Stimulated activated CD4-positive, alpha-beta T cell treated with anti-CD3 and anti-CD28 coated beads, Interleukin-15, amount 100 ng/mL, for 1 hour (primary cell): ENCODE measurements around the gene GJD3.

Source experiments
- DNase-seq, 2 donors: peaks; one replicate each; pipeline ENCODE4 v3.0.0-alpha.2; 2020; ENCODE audit warnings: low read depth in 1 of 2, low spot score in 1 of 2

The GJD3 gene

DNA sequence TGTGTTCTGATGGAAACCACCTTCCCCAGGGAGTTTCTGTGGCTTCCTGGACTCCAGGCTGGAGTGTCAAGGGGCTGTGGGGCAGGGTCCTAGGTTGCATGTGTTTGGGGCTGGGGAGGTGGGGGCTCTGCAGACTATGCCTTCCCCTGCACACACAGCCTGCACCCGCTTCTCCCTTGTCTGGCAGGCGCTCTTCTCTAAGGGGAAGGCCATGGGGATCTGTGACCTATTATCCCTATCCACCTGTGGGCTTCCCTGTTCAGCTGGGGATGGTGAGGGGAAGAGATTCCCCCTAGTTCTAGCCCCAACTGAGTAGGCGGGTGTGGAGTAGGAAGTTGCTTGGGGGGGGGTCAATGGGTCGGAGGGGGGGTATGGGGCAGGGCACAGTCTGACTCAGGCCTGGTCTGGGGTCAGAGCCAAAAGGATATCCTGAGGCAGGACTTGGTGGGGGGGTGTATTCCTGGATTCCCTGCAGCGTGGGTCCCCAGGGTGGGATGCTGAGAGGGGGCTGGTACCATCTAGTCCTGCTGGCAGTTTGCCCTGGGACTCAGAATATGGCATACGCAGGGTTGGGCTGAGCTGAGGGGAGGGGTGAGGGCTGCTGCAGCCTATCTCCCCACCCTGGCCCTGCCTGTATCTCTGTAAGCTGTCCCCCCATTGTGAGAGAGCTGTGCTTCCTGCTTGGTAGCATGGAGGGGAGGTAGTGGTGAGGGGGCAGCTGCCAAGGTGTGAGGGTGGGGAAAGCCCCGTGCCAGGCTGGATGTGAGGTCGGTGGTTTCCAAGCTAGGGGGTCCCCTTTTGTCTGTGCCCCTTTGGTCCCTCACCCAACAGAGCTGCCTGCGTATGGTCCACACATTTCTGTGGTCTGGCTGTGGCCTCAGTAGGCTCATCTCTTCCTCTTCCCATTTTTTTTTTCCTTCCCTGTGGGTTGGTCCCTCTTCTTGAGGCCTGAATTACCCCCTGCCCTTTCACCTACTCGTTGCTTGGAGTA, 40.9 kb downstream of the GJD3 start:
- DNase-seq, result peak in 1 of 2 donors; percentile 50

DNA sequence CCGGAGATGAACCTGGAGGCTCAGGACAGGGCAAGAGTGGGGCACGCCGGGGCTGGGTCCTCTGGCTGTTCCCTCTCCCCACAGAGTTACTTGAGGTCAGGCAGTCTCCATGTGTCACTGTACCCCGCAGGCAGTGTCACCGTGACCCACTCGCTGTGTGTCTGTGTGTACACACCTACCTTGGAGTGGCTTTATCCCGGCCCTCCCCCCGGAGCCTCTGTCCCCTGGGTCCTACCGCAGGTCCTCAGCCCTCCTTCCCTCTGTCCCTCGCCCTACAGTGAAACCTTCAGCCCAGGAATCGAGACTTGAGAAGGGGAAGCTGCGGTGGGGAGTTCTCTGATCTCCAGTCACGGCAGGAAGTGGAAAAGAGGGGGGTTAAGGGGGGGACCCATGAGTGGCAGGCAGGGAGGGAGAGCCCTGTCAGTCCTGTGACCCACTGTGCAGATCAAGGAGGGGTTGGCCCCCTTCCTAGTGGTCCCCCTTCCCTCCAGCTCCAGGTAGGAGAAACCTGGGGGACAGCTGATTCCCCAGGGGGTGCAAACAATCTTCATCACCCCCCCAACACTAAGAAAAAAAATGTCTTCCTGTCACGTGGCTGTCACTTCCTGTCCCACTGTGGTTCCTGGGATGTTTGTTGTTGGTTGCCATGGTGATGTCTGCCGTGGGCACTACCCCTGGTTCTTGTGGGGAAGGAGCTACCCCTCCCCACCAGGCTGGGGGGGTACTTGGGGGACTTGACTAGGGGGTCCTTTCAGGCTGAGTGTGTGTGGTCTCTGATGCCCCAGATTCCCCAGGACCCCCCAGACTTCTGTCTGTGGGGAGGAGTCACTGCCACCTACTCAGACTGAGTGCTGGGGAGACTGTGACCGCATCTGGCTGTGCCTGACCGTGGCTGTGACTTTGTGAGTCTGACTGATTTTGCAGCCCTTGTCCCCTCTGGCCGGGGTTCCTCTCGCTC, 41.9 kb downstream of the GJD3 start:
- peak; percentile 49 to 80 for DNase-seq

- no peak for DNase-seq
Observed at GRCh38 chr17:40321961-40322357, 42.6 kb downstream of the GJD3 start.

DNA sequence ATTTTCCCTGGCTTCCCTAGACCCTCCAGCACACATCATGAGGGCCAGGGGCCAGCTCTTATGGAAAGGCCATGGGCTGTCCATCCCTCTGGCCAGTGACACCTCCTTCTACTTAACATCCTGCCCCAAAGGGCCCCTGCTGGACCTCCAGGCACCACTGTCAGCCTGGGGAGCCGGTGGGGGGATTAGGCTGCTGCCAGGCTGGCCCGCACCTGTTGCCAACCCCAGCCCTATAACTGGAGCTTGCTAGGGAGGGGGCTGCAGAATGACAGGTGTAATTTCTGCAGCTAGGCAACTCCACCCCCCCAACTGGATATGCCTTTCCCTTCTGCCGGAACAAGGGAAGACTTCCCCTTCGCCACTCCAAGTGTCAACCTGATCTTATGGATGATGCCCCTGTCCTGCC, 43.0 kb downstream of the GJD3 start:
- no peak for DNase-seq

- peak in 1 of 2 donors; percentile 57 for DNase-seq
Observed at GRCh38 chr17:40320756-40321523, 43.6 kb downstream of the GJD3 start.

DNA sequence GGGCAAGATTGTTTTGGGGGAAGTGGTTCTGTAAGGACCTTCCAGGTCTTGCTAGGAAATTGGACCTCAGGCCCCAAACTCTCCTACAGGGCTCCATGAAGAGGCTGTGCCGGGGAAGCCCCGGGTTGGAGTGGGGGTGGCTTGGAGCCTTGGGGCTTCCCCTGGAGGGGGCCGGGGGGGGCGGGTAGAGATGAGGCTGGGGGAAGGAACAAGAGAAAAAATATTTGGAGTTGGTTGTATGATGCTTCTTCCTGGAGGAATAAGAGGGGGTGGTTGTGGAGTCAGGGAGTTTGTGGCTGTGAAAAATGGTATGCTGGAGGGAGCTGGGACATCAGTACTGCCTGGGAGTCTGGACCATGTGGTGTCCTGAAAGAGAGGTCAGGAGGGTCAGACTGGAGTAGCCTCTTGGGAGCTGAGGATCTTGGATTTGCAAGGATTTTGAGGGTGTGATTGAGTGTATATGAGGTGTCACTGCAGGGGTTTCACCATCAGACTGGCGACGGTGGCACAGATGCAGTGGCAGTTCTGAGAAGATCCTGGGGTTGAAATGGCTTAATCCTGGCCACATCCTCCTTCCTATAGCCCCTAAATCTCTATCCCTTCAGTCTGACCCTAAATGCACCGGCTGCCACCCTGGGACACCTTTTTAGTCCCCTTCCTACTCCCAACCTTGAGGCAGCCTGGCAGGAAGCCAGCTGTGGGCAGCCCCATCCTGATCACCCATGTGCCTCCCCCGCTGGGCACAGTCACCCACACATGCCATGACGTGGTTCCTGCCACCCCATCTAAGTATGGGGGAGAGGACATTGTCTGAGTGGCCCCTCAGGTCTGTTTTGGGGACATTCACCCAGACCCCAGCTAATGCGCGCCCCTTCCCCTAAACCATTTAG, 44.6 kb downstream of the GJD3 start:
- DNase-seq, result peak; percentile 64 to 79

DNA sequence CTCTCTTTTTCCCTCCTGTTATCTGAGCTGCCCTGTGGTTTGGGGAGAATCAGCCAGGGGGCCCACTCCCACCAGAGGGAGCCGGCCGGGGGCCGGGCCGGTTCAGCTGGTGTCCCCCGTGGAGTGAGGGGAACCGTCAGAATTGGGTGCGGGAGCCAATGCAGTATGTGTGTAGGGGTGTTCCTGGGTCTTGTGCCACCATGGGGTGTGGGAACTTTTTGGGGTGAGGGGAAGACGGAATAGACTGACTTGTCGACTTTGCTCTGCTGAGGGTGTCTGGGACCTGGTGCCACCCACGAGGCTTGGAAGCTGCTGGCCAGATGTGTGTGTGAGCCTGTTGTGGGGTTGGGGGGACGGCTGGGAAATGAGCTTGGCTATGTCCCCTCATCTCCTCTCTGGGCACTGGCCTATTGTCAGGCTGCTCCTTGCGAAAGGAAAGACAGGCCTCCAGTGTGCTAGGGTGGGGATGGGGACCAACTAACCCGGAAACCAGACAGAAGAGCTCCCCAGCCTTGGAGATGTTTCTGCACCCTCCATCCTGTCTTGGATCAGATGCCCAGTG, 45.6 kb downstream of the GJD3 start:
- DNase-seq, result no peak

DNA sequence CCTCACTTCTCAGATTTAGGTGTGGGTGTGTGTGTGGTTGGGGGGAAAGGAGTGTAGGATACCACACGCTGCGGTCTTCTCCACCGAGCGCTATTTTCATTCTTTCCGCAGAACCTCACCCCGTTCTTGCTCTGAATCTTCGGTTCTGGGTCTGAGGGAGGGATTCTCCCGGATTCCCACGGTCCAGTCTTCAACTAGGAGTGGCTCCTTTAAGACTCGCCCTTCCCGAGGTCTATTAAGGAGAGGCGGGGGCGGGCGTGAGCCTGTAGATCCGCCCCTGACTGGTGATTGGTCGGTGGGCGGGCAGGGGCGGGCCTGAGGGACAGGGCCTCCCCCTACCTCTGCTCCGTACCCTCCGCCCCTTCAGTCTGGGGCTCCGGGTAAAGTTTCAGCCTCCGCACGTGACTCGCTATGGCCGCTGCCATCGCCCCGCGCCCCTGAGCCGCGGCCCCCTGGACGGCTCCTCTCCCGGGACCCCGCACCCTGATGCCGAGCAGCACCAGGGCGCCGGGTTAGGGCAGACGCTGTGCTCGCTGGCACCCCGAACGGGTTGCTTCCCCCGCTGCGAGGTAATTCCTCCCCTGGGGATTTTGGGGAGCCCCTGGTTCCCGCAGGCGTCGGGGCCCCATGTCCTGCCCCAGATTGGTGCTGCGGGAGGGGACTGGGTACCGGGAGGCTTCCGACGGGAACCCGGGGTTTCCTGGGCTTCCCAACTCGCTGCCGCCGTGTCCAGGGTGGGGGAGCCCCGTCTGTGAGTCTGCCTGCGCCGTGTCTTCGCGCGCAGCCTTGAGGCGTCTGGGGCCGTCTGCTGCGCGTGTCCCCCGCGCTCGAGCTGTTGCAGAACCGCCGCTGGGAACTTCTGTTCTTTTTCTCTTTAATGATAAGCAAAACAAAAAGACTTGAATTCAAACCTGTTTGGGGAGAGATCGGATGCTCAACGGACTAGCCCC, 46.4 kb downstream of the GJD3 start:
- DNase-seq, result peak; percentile 81 to 87

DNA sequence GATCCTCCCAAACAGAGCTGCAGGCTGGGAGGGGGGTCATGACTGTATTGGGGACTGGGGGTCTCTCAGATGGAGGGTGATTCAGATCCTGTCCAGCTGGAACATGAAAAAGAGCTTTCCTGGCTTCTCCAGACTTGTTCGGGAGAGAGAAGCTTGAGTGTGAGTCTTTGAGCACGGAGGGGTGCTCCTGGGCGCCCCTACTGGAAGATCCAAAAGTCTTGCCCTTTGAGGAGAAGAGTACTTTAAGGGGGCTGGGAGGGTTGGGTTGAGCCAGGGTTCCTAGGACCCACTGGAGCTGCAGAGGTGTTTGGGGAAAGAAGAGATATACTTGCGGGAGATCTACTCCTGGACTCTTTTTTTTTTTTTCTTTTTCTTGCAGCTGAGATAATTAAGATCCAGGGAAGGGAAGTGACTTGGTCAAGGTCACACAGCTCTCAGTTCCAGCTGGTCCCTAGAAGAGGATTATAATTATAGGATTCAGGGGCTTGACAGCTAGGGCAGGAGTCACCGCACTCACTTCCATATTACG, 47.1 kb downstream of the GJD3 start:
- DNase-seq, result no peak

DNA sequence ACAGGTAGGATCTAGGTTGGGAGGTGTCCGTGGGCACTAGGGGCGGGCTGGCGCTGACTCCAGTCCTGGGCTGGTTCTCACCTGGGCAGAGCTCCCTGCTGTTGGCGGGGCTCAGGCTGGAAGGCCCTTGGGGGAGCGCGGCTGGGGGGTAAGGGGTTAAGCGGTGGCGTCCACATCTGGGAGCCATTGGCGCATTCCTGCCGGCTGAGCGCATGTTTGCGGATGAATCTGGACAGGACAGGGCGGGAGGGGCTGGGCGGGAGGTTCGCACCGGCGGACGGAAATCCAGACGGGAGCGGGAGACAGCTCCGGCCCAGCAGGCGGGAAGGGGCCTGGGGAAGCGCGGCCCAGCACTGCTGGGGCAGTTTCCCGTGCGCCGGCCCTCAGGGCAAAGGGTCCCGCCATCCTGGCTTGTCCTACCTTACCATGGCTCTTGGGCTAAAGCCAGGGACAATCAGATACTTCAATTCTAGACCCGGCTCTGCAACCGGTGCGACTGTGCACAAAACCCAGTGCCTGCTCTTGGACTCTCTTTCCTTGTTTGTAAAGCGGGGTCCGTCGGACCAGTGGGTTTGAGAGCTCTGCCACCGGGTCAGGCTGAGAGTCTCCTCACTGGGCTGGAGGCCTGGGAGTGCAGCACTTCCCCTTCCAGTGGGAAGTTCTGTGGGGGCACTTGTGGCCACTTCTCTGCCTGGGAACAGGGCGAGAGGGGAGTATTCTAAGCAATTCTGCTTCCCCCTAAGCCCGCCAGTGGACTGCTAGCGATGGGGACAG, 47.8 kb downstream of the GJD3 start:
- no peak for DNase-seq

DNA sequence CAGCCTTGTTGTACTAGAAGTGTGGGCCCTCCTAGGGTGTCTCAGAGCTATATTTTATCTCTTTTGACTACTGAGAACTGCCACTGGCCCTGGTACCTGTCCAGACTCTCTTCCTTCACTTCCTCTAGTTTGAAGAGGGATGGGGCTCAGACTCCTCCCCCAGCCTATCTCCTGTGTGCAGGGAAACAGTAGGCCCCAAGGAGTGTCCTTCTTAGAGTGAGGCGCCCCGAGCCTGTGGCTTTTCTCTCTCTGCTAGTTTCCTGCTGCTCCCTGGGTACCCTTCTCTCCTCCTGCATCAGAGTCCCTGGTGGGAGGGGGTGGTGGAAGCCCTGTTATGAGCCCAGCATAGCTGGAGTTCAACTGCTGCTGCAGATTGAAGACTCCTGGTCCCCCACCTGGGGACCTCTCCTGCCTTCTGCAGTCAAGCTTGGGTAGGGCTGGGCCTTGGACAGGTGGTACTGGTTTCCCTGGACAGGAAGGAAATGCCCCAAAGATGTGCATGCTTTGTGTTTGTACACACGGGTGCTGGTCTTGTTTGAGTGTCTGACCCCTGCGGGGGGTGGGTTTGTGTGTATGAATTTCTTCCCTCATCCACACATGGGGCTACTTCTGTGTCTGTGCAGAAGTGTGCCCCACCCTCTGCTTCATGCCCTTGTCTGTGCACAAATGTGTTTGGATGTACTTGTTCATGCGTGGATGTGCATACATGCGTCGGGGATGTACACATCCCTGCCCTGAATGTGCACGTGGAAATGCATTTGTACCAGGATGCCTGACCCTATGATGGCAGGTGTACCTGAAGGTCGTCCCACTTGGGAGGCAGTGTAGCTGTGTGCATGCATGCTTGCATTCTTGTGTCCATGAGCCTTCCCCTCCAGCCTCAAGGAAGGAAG, 48.6 kb downstream of the GJD3 start:
- DNase-seq, result no peak

GRCh38 chr17:40315206-40315605, 49.3 kb downstream of the GJD3 start:
- DNase-seq, result no peak

GRCh38 chr17:40314584-40314956, 50.0 kb downstream of the GJD3 start:
- peak; percentile 76 to 86 for DNase-seq

GRCh38 chr17:40313668-40314583, 50.6 kb downstream of the GJD3 start:
- no peak for DNase-seq
